GM10847 (cell line): ENCODE data around the gene PARN.

Experiments
- POLR2A ChIP-seq: IDR thresholded peaks from 2 replicates; pipeline ENCODE4 v1.6.1; 2011; ENCODE audit not compliant: insufficient read length; ENCODE audit errors: extremely low read depth

The PARN gene

GRCh38 chr16:14427371-14427948, 202.6 kb downstream of the PARN start:
- TF ChIP-seq POLR2A, result no peak

GRCh38 chr16:14424595-14424994, 205.5 kb downstream of the PARN start:
- TF ChIP-seq POLR2A, result no peak

- TF ChIP-seq POLR2A, result no peak
Measured at GRCh38 chr16:14423344-14423743, 206.7 kb downstream of the PARN start.

- TF ChIP-seq POLR2A, result no peak
Measured at GRCh38 chr16:14420721-14421488, 209.2 kb downstream of the PARN start.

- TF ChIP-seq POLR2A, result no peak
Measured at GRCh38 chr16:14419817-14420216, 210.2 kb downstream of the PARN start.

- no peak for TF ChIP-seq POLR2A
Measured at GRCh38 chr16:14418795-14419225, 211.2 kb downstream of the PARN start.

GRCh38 chr16:14416184-14416583, 213.9 kb downstream of the PARN start:
- no peak for TF ChIP-seq POLR2A

- no peak for TF ChIP-seq POLR2A
Measured at GRCh38 chr16:14415291-14415690, 214.8 kb downstream of the PARN start.

GRCh38 chr16:14409563-14409962, 220.5 kb downstream of the PARN start:
- TF ChIP-seq POLR2A, result no peak

GRCh38 chr16:14407786-14408399, 222.2 kb downstream of the PARN start:
- no peak for TF ChIP-seq POLR2A

- no peak for TF ChIP-seq POLR2A
Measured at GRCh38 chr16:14405611-14406537, 224.2 kb downstream of the PARN start.

GRCh38 chr16:14400285-14400977, 229.6 kb downstream of the PARN start:
- no peak for TF ChIP-seq POLR2A

- no peak for TF ChIP-seq POLR2A
Measured at GRCh38 chr16:14399378-14400284, 230.4 kb downstream of the PARN start.
